ENCODE measurements around the gene DDOST. TPM values are rescaled to one million over a fixed set of nuclear protein-coding genes. Genes with fewer than 3 reads are reported as not detected.

DDOST gene
- total and polyA plus RNA-seq, 2 experiments from 2014 or later, result 151 to 270 TPM

DNA sequence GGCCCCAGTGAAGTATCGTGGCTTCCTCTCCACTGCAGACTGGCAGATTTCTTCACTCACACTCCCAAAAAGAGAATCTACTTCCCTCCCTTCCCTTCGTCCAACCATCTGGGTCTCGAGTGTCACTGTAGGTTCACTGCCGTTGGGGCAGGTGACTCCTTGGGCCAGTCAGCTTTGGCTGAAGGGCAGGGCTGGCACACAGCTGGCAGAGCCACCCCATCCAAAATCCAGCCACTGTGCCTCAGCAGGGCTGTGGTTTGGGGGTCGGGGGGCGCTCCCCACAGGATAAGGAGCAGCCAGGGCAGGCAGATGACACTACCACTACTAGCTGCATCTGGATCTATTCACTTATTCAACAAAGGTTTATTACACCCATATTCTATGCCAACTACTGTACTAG lies 18.1 kb downstream of the DDOST start:
- H3K9me2 ChIP-seq (ENCODE audit: insufficient read depth), result no peaks in the 10 kb centered on the region
- H3K79me2 ChIP-seq (replicated peaks; ENCODE audit: insufficient read depth), result no peaks in the 10 kb centered on the region
- no peak for TF ChIP-seq JUNB (IDR thresholded peaks at IDR 0.05; ENCODE audit: unreplicated experiment)
- no peak for TF ChIP-seq CREB1 (CRISPR knock-in tag; IDR thresholded peaks at IDR 0.05; ENCODE audit: low read depth)
- no peak for TF ChIP-seq POLR2AphosphoS5 (IDR thresholded peaks at IDR 0.05; ENCODE audit: low read depth)
- TF ChIP-seq EZH2 (IDR thresholded peaks at IDR 0.05; ENCODE audit: low read depth, unreplicated experiment), result no peak
- TF ChIP-seq ZNF462 (CRISPR knock-in tag; IDR thresholded peaks at IDR 0.05), result no peak
- no peak for TF ChIP-seq ZNF114 (CRISPR knock-in tag; IDR thresholded peaks at IDR 0.05)
- TF ChIP-seq ZNF331 (CRISPR knock-in tag; IDR thresholded peaks at IDR 0.05; ENCODE audit: low read depth), result no peak
- H4K20me1 ChIP-seq (replicated peaks; ENCODE audit: insufficient read depth), result 0 out of 2 replicates have a peak, but pooled peaks cover 2% of the 10 kb centered on the region
- H3K4me1 Mint-ChIP-seq, result peaks cover 12% of the 10 kb centered on the region; the same call in 2 of the 3 replicates
- H3F3A ChIP-seq (replicated peaks; ENCODE audit: low read depth), result no peaks in the 10 kb centered on the region
- H3K27ac Mint-ChIP-seq, result no peak overlapping the region
- ATAC-seq, result no peak
- no peak overlapping the region for H3K4me2 ChIP-seq
- no peak overlapping the region for H2AFZ ChIP-seq
- no peak overlapping the region for H3K4me3 Mint-ChIP-seq
- H3K9me3 Mint-ChIP-seq, result no peaks in the 10 kb centered on the region
- H3K4me3 ChIP-seq, result no peak overlapping the region
- peaks cover 4% of the 10 kb centered on the region for H3K27me3 Mint-ChIP-seq (ENCODE audit: insufficient read depth, low read depth, poor library complexity)
- DNase-seq (ENCODE audit: low spot score), result no peak
- no peaks in the 10 kb centered on the region for H3K27me3 ChIP-seq (ENCODE audit: insufficient read depth)
- no peaks in the 10 kb centered on the region; the same call in 2 of the 3 replicates for H3K36me3 Mint-ChIP-seq (ENCODE audit: low read depth)
- H3K4me1 ChIP-seq (ENCODE audit: insufficient read depth), result no peaks in the 10 kb centered on the region
- no peak overlapping the region for H3K27ac ChIP-seq (ENCODE audit: low read depth)
- H3K36me3 ChIP-seq (ENCODE audit: insufficient read depth), result no peaks in the 10 kb centered on the region

Data from GM23338 (cell line).